NCI-H1417 treated with DMSO at 0.1 percent for 48 hours (cell line): Measurements from ENCODE around the gene TM9SF4.

Source experiments
- DNase-seq: peaks from one replicate; lab custom pipeline; 2025; lab: John Stamatoyannopoulos, UW

The TM9SF4 gene

DNA sequence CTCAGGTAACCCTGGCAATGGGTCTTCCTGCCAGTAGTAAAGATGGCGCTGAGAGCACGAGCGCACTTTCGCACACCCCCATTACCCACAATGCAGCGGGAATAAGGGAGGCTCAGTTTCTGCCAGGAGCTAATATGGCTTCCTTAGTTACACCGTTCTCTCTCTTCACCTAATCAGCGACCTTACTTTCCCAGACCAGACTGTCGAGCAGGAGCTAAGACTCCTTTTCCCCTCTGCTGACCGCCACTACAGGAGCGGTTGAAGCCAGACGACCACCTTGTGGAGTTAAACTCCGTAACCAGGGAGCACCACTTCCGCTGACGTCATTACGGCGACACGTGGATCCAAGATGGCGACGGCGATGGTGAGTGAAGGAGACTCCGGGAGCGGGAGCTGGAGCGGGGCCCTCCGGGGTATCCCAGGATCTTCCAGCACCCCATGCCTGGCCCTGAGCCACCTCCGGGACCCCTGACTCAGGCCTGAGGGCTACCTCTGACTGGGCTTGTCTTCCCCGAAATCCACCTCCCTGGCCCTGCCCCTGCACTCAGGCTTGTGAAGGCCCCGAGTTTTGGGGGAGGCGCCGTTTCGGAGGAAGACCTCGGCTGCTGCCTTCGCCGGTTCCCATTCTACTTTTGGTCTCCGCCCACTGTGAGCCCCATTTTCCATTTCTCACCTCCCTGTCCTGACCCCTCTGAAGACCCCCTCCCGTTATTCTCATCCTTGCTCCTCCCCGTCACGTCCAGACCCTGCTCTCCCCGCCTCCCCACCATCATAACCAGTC is at the start of gene TM9SF4:
Gene TM9SF4 (plus strand): TSS at position 323 of the 781 bp plus-strand sequence. CDS start 27 bp downstream, at position 350.
- DNase-seq: peak; percentile 97

DNA sequence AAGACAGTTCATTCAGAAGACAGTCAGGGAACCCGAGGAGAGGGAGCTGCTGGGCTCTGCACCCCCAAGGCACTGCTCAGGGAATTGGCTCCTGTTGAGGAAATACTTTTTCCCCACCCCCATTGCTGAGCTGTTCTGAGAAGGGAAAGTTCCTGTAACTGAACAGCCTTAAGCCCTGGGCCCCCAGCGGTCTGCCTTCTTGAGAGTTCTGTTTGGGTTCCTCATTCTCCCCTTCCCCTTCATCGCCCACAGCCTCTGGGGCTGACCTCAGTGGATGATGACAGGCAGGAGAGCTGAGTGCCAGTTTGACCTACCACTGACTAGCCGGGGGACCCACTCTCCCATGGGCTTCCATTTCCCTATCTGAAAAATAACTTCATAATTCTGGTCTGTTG is 46.7 kb upstream of the TM9SF4 start:
- DNase-seq: no peak

DNA sequence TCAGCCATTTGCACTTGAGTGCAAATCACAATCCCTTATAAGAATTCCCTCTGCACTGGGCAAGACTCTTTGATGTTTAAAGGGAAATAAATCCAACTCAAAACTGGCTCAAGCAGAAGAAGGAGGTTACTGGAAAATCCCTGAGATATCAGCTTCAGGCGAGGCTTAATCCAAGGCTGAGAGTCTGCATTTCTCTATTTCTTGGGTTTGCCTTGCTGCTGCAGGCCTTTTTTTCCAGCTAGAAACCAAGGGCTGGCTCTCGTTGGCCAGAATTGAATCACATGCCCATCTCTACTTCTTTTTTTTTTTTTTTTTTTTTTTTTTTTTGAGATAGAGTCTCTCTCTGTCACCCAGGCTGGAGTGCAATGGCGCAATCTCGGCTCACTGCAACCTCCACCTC is 45.8 kb upstream of the TM9SF4 start:
- DNase-seq: no peak

DNA sequence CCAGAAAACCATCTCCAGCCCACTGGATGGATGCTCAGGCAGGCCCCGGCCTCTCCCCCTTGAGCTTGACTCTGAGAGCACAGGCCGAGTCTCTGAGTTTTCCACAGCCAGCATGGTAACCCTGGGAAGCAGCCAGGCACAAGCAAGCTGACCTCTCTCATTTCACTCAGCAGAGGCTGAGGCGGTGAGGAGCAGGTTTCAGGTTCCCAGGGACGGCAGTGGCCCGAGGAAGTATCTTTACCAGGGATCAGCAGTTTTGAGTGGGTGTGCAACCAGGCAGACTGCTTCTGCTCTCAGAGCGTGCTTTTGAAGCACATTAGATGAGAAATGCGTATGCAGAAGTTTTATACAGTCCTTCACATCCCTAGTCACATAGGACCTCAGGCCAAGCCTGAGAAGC is 44.8 kb upstream of the TM9SF4 start:
- no peak for DNase-seq

DNA sequence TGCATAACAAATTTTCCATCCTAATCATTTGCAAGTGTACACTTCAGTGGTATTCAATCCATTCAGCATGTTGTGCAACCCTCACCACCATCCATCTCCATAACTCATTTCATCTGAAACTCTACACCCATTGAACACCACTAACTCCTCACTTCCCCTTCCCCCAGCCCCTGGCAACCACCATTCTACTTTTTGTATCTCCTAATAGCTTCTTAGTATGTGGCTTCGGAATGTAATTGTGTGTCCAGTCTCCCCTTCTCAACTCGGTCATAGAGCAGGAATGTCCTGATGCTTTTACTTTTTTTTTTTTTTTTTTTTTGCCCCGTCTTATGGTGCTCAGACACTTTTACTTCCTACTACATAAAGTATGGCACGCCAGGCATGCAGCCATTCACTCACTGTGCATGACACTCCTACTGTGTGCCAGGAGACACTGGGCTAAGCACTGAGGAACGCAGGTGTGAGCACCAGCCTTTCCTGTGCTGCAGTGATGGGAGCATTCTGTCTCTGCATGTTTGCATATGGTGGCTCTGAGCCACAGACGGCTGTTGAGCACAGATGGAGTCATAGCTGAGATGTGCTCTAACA is 42.2 kb upstream of the TM9SF4 start:
- DNase-seq: no peak

- no peak for DNase-seq
Measured at GRCh38 chr20:32068174-32068573, 41.3 kb upstream of the TM9SF4 start.

DNA sequence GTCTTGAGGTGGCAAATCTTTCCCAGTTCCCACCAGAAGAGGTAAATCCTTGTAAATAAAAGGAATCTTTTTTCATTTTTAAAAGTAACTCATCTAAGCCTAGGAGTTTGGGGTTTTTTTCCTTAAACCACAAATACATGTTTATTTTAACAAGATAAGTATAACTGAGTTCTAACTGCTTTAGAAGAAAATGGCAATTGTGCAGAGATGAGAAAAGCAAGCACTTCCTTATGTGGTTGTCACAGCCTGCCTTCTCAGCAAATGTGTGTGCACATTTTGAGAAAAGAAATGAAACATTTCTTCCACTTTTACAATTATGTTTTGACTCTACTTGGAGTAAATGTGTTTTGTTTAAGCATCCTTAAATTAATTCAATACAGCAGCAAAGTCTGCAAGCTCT is 39.8 kb upstream of the TM9SF4 start:
- no peak for DNase-seq

DNA sequence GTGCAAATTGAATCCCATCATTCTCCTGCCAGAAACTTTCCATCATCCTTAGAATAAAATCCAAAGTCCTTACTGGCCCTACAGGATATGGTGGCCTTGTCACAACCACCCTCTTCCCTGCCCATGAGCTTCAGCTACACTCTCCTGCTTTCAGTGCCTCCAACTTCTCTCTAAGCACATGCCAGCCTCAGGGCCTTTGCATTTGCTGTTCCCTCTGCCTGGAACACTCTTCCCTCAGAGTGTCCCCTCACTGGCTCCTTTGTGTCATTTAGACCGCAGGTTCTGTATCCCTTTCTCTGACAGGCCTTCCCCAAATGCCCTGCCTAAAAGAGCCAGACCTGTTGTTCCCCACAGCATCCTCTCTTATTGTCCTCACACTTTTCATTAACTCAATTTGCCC is 39.2 kb upstream of the TM9SF4 start:
- DNase-seq: no peak

DNA sequence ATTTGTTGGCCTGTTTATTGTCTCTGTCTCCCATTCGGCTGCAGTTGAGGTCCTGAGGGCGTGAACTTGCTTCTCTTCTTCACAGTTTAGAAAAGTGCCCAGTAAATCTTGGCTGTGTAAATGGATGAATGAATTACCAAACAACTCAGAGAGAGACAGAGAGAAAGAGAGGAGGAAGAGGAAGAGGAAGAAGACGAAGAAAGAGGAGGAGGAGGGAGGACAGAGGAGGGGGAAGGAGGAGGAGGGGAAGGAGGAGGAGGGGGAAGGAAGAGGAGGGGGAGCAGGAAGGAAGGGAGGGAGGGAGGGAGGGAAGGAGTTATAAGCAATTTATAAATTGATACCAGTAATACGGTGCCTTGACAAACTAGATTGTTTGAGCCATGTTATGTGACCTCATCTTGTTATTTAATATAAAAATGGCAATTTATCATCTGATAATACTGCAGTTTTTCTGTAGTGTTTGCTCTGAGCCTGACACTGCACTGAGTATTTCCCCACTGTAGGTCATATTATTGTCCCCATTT is 38.8 kb upstream of the TM9SF4 start:
- DNase-seq: no peak

DNA sequence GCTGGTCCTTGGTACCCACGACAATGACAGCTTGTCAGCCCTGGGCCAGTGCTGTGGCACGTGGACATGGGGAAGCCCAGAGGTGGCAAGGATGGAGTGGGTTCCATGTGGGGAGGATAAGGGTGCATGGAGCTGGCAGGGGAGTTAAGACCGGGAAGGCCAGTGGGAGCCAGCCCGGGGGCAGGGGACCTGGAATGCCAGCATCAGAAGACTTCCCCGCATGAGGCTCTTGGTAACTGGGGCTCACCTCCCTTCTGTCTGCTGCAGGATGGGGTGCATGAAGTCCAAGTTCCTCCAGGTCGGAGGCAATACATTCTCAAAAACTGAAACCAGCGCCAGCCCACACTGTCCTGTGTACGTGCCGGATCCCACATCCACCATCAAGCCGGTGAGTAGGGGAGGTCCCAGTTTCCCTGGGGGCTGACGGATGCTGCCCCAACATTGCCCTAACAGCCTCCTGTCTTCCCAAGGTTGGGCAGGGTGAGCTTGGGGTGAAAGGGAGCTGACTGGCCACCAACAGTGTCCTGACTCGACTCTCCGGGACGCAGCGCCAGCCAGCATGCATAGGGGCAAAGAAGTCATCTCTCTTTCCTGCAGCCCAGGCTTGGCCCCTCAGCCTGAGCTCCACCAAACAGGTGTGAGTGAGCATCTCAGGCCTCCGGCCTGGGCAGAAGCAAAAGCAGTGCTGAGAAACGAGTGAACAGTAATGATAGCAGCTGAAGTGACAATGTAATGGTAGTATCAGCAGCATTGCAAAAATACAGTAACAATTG is 37.9 kb upstream of the TM9SF4 start:
- DNase-seq: no peak

- DNase-seq: no peak
Measured at GRCh38 chr20:32072168-32072750, 37.3 kb upstream of the TM9SF4 start.

- no peak for DNase-seq
Measured at GRCh38 chr20:32075534-32075933, 34.0 kb upstream of the TM9SF4 start.

GRCh38 chr20:32077190-32077589 is 32.3 kb upstream of the TM9SF4 start:
- DNase-seq: no peak

- DNase-seq: no peak
Measured at GRCh38 chr20:32078322-32078721, 31.2 kb upstream of the TM9SF4 start.

- DNase-seq: no peak
Measured at GRCh38 chr20:32078791-32079190, 30.7 kb upstream of the TM9SF4 start.

DNA sequence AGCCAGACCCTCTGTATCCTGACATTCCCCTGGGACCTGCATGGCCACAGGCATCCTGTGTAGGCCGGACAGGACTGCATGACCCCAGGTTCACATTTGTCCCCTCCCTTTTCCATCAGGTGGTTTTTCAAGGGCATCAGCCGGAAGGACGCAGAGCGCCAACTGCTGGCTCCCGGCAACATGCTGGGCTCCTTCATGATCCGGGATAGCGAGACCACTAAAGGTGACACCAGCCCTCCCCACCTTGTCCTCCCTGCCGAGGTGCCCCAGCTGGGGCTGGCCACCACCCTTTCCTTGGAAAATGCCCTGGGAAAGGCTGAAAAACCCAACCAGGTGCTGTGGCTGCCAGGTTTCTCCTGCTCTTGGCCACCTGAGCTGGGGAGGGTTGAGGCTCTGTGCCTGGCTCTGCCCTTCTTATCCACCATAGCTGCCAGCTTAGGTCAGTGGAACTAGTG is 29.8 kb upstream of the TM9SF4 start:
- no peak for DNase-seq

DNA sequence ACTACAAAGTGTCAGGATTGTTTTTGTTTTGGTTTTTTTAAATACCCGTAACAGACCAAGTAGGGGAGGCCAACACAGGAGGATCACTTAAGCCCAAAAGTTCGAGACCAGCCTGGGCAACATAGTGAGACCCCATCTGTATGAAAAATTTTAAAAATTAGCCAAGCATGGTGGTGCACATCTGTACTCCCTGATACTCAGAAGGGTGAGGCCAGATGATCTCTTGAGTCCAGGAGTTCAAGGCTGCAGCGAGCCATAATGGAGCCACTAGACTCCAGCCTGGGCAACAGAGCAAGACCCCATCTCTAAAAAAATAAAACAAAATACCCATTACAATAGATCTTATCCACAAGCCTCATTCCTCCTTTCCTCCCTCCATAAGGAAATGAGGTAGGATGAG is 28.7 kb upstream of the TM9SF4 start:
- DNase-seq: no peak

- DNase-seq: no peak
Measured at GRCh38 chr20:32083469-32083868, 26.0 kb upstream of the TM9SF4 start.

GRCh38 chr20:32087070-32087469 is 22.4 kb upstream of the TM9SF4 start:
- no peak for DNase-seq

DNA sequence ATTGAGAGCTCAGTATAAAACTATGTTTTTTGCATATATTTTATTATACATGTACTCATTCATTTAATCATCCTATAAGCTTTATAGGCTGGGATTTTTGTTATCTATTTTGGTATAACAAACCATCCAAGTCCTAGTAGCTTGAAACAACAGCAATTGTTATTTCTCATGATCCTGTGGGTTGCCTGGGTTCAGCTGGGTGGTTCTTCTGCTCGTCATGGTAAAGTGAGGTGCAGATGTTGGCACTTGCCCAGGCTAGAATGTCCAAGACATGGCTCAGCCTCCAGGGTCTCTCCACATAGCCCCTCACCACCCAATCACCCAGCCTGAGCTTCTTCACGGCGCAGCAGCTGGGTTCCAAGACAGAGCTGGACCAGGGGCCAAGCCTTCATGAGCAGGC is 20.8 kb upstream of the TM9SF4 start:
- no peak for DNase-seq

DNA sequence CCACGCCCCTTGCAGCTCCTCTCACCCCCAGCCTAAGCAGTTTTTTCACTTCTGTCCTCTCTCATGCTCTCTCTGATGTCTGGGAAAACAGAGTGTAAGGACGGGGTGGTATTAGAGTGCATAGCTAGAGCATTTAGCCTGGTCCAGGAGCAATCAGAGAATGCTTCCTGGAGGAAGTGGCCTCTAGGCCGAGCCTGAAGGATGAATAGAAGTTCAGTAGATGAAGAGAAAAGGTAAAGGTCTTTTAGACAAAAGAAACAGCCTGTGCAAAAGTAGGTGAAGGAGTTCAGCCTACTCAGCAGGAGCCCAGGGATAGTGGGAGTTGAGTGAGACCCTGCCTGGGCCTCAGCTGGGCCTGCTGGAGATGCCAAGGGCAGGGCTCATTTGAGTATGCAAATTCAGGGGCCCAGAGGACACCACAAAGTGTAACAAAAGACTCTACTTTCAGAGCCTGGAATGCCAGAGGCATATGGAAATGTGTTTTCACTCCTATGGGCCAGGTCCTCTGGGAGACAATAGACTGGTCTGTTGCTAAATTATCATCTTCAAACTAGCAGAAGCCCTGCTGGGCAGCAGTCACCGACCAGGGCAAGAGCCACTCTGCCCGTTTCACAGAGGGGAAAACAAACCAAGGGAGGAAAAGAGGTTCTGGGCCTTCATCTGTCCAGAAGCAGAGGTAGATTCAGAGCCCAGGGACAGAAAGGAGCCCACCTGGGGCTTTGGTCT is 19.7 kb upstream of the TM9SF4 start:
- no peak for DNase-seq

GRCh38 chr20:32091888-32092346 is 17.6 kb upstream of the TM9SF4 start:
- peak; percentile 8 for DNase-seq
